Effector CD8-positive, alpha-beta T cell (primary cell): ENCODE results near the gene MOCS1.

Experiments used
- DNase-seq: peaks from one replicate; lab custom pipeline; 2025; lab: John Stamatoyannopoulos, UW

Gene MOCS1

DNA sequence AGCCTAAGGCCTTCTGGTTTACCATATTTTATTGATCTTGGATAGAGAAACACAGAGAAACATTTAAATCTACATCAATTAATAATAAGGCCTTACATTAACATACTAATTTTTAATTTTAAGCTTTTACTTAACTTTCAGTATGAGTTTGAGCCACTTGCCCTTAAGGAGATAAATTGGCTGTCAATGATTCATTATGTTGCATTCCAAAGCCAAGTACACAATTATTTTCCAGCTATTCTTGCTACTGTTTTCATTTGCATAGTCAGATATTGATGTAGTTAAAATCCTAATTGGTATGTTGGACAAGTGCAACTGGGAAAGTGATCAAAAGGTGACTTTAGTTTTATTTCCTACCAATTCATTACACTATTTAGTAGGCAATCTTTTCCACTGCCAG is 58.2 kb downstream of the MOCS1 start:
- no peak for DNase-seq

DNA sequence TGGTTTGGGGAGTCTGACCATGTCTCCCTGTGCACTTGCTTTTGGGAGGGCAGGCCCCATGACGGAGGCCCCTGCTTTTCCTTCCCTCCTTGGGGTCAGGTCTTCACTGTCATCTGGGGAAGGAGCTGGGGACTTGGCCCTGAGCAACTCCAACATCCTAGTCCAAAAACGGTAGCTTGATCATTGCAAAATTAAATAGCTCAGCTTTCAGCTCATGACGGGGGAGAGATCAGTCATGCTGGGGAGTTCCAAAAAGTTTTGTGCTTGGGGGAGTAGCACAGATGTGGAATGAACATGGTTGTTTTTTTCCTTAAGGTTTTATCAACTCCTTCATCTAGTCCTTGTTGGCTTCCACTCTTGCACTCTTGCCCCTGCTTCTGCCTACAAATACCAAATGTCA is 60.8 kb downstream of the MOCS1 start:
- DNase-seq: no peak

DNA sequence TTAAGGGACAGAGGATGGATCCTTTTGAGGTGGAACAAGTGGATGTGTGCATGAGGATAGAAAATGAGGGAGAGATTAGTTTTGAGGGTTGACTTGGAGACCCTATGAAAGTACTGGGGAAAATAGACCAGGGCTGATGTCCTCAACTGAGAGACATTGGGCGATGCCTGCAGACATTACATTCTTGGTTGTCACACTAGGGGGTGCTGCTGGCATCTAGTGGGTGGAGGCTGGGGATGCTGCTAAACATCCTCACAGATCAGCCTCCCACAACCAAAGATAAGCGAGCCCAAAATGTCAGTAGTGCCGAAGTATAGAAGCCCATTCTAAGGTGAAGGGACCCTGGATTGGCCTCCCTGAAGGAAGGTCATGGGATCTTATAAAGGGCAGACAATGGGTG is 63.3 kb downstream of the MOCS1 start:
- no peak for DNase-seq

GRCh38 chr6:39867592-39867991 is 66.7 kb downstream of the MOCS1 start:
- no peak for DNase-seq

DNA sequence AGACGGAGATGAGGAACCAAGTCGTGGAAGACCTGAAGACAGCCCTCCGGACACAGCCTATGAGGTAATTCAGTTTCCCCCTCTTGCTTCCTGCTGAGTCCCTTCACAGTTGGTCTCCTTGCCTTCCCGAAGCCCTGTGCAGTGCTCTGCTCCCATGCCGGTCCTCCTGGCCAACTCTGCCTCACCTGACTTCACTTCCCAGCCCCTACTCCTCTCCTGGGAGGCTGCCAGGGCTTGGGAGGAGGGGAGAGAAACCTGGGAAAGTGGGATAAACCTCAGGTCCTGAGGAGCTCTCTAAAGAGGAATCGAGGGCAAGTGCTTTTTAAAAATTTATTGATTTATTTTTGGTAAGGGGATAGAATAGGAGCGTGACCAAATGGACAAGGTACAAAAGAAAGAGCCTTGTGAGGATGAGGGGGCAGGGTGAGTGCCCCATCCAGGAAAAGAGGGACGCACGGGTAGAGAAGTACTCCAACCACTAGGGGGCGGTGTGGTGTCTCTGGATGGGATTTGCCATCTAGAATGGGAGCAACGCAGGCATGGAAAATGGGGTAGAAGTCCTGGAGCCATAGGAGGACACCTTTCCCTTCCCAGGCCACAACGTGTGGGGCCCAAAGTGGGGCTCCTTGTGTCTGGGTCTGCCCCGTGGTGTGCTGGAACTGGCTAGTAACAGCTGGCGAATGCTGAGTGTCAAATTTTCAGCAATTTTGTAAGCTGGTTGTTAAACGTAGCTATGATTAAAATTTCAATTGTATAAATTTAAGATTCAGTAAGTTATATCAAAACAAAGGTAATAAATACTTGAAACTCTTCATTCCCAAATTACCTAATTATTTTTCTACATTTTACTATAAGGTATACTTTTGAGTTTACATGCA is 69.0 kb downstream of the MOCS1 start:
- peak; percentile 35 for DNase-seq

GRCh38 chr6:39861663-39862062 is 72.6 kb downstream of the MOCS1 start:
- no peak for DNase-seq

DNA sequence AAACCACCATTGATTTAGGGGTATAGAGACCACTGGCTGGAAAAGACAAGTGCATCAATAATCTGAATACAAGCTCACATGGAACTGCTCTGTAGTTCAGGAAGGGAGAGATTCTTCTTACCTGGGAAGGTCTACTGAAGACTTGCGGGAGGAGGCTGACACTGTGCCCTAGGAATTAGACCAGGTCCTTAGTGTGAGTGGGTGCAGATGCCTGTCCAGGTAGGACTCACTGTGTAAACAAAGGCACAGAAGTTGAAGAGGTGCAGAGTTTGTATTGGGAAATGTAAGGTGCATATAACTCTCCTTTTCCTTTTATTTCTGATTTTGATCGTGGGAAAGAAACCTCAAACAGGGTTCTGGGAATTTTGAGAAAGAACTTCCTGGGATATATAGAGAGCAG is 75.2 kb downstream of the MOCS1 start:
- no peak for DNase-seq

GRCh38 chr6:39855356-39855995 is 78.8 kb downstream of the MOCS1 start:
- DNase-seq: no peak
